IMR-90 (cell line): ENCODE measurements around the gene GAREM1. TPM values are rescaled to one million over a fixed set of nuclear protein-coding genes. Genes with fewer than 3 reads are reported as not detected.
A peak's percentile ranks its signal among the peaks of the same experiment; 100 is the strongest.

Source experiments
- ATAC-seq: fragments of 200-7000 bp; cut with Tn5 transposase; 2 replicates; pipeline ENCODE4 v1.9.1; 2020; ENCODE audit warnings: low read depth, mild to moderate bottlenecking, moderate library complexity
- BruUV-seq: library from RNA; stranded (reverse); fragments of 400-500 nt; replicated peaks from 2 replicates; lab custom pipeline; 2021; lab: Mats Ljungman, UMichigan
- CTCF ChIA-PET: fragments of 300-600 bp; formaldehyde crosslinking; extraction: SDS; loops from one replicate; lab custom pipeline; 2021; ENCODE audit warnings: antibody characterized with exemption; lab: Yijun Ruan, JAX
- POLR2A ChIA-PET: fragments of 300-600 bp; sonication (Branson Sonifier 250); formaldehyde crosslinking; loops from one replicate; lab custom pipeline; 2022; ENCODE audit warnings: antibody characterized with exemption; ENCODE audit not compliant: unreplicated experiment; lab: Charles Lee
- DNase-seq: peaks from one replicate; pipeline ENCODE4 v3.0.0; 2013
- H2AFZ ChIP-seq: replicated peaks from 2 replicates; pipeline ENCODE3; 2013; ENCODE audit warnings: low read length, mild to moderate bottlenecking; ENCODE audit not compliant: poor library complexity
- H2AK5ac ChIP-seq: 2 replicates; pipeline ENCODE4 v1.6.1; 2013; ENCODE audit warnings: low read depth, low read length, inconsistent platforms
- H2AK9ac ChIP-seq: replicated peaks from 2 replicates; pipeline ENCODE3; 2013; ENCODE audit warnings: mild to moderate bottlenecking, low read depth, low read length, moderate library complexity; ENCODE audit not compliant: poor library complexity
- H2BK120ac ChIP-seq: 2 replicates; pipeline ENCODE4 v1.6.1; 2013; ENCODE audit warnings: low read depth, low read length, inconsistent platforms
- H2BK15ac ChIP-seq: 3 replicates; pipeline ENCODE4 v1.6.1; 2013; ENCODE audit warnings: low read depth, low read length, inconsistent platforms
- H2BK20ac ChIP-seq: 2 replicates; pipeline ENCODE4 v1.6.1; 2013; ENCODE audit warnings: low read depth, mild to moderate bottlenecking, inconsistent platforms, low read length, moderate library complexity
- H2BK5ac ChIP-seq: 2 replicates; pipeline ENCODE4 v1.6.1; 2013; ENCODE audit warnings: mild to moderate bottlenecking, low read depth, low read length, inconsistent platforms; ENCODE audit not compliant: poor library complexity, severe bottlenecking
- H3K14ac ChIP-seq: replicated peaks from 2 replicates; pipeline ENCODE4 v1.6.1; 2013; ENCODE audit warnings: low read depth, low read length, inconsistent platforms
- H3K18ac ChIP-seq: 2 replicates; pipeline ENCODE4 v1.6.1; 2013; ENCODE audit warnings: low read depth, low read length, control low read depth
- H3K23ac ChIP-seq: 2 replicates; pipeline ENCODE4 v1.6.1; 2013; ENCODE audit warnings: low read depth, low read length, inconsistent platforms
- H3K27ac ChIP-seq: 2 replicates; pipeline ENCODE4 v1.5.1; 2013; ENCODE audit warnings: mild to moderate bottlenecking, control low read depth, low read length; ENCODE audit not compliant: insufficient read depth
- H3K27me3 ChIP-seq: 2 replicates; pipeline ENCODE4 v1.6.1; 2013; ENCODE audit warnings: low read length; ENCODE audit not compliant: control insufficient read depth, insufficient read depth
- H3K36me3 ChIP-seq: 2 replicates; pipeline ENCODE4 v1.6.1; 2013; ENCODE audit warnings: low read length, mixed read lengths; ENCODE audit not compliant: control insufficient read depth, insufficient read depth
- H3K4ac ChIP-seq: 2 replicates; pipeline ENCODE4 v1.6.1; 2013; ENCODE audit warnings: low read depth, low read length, inconsistent platforms
- H3K4me1 ChIP-seq: 2 replicates; pipeline ENCODE4 v1.6.1; 2013; ENCODE audit warnings: low read length, mixed read lengths; ENCODE audit not compliant: control insufficient read depth, insufficient read depth
- H3K4me2 ChIP-seq: 2 replicates; pipeline ENCODE4 v1.6.1; 2013; ENCODE audit warnings: low read depth, mild to moderate bottlenecking, control low read depth, low read length, moderate library complexity
- H3K4me3 ChIP-seq: 2 replicates; pipeline ENCODE4 v1.5.1; 2013; ENCODE audit warnings: low read depth, mild to moderate bottlenecking, control low read depth, low read length, moderate library complexity; ENCODE audit not compliant: insufficient read depth
- H3K56ac ChIP-seq: 2 replicates; pipeline ENCODE4 v1.6.1; 2013; ENCODE audit warnings: low read length, inconsistent platforms; ENCODE audit not compliant: insufficient read depth; ENCODE audit errors: extremely low read depth
- H3K79me1 ChIP-seq, 2 experiments: 2 replicates each; pipeline ENCODE4 v1.6.1; 2013; ENCODE audit warnings: low read length in 2 of 2, inconsistent platforms in 1 of 2, low read depth in 1 of 2
- H3K9ac ChIP-seq: 2 replicates; pipeline ENCODE4 v1.6.1; 2013; ENCODE audit warnings: low read depth, low read length, control low read depth
- H3K9me1 ChIP-seq: 2 replicates; pipeline ENCODE4 v1.6.1; 2013; ENCODE audit warnings: low read length, inconsistent platforms; ENCODE audit not compliant: insufficient read depth
- H3K9me3 ChIP-seq: 2 replicates; pipeline ENCODE4 v1.6.1; 2013; ENCODE audit warnings: low read length; ENCODE audit not compliant: control insufficient read depth, insufficient read depth
- H4K20me1 ChIP-seq: 2 replicates; pipeline ENCODE4 v1.6.1; 2013; ENCODE audit warnings: low read length, inconsistent platforms; ENCODE audit not compliant: insufficient read depth
- H4K5ac ChIP-seq: 2 replicates; pipeline ENCODE4 v1.6.1; 2013; ENCODE audit warnings: mild to moderate bottlenecking, low read depth, low read length, control low read depth
- H4K8ac ChIP-seq, 2 experiments: 2 replicates each; pipeline ENCODE4 v1.6.1; 2013; ENCODE audit warnings: low read depth in 2 of 2, low read length in 2 of 2, control low read depth in 1 of 2, inconsistent platforms in 1 of 2
- H4K91ac ChIP-seq: 2 replicates; pipeline ENCODE4 v1.6.1; 2013; ENCODE audit warnings: low read depth, low read length, inconsistent platforms; ENCODE audit not compliant: insufficient read depth
- BHLHE40 ChIP-seq: fragments of 150-350 bp; IDR thresholded peaks from 2 replicates; pipeline ENCODE4 v1.6.1; 2016; ENCODE audit warnings: mild to moderate bottlenecking, low read depth, low read length
- MXI1 ChIP-seq: IDR thresholded peaks from 2 replicates; pipeline ENCODE4 v1.6.1; 2012; ENCODE audit warnings: low read depth, mild to moderate bottlenecking, low read length, moderate library complexity, borderline replicate concordance
- RAD21 ChIP-seq: IDR thresholded peaks from 2 replicates; pipeline ENCODE4 v1.6.1; 2012; ENCODE audit warnings: low read length, improper control_type of control experiment
- RFX5 ChIP-seq: IDR thresholded peaks from 2 replicates; pipeline ENCODE4 v1.8.0; 2012; ENCODE audit warnings: low read depth, mild to moderate bottlenecking, low read length, moderate library complexity
- SMC3 ChIP-seq: fragments of 150-350 bp; IDR thresholded peaks from 2 replicates; pipeline ENCODE4 v1.6.1; 2016; ENCODE audit warnings: low read depth, mild to moderate bottlenecking, antibody characterized with exemption, low read length, moderate library complexity
- WGBS, 2 experiments: methylation state at CpG; one replicate each; pipeline versions ENCODE4 v1.1.5 to v1.1.7; 2013; ENCODE audit warnings: missing lambda C conversion rate in 2 of 2; ENCODE audit not compliant: insufficient read length in 1 of 2; ENCODE audit errors: extremely low coverage in 2 of 2; 5-methylcytosine and 5-hydroxymethylcytosine counted together
- dilution Hi-C: fragments of 300-500 bp; cut with HindIII; formaldehyde crosslinking; loops from one replicate; pipeline ENCODE4 v1.14.3; 2018; ENCODE audit warnings: low sequenced_read_pairs; ENCODE audit not compliant: unreplicated experiment
- in situ Hi-C: fragments of 300-500 bp; cut with MboI; formaldehyde crosslinking; loops from 3 replicates; pipeline ENCODE4 v1.14.3; 2019; ENCODE audit warnings: low sequenced_read_pairs, inconsistent platforms, mixed read lengths
- intact Hi-C: fragments of 100-400 bp; cut with micrococcal nuclease; formaldehyde crosslinking; loops from 2 replicates; pipeline ENCODE4 v1.10.0; 2022
- polyA plus RNA-seq, 3 experiments: library from polyadenylated mRNA; depleted of rRNA; stranded (reverse); fragments of >200 nt; gene quantifications; 2 replicates each; pipeline ENCODE4 v1.2.3, GENCODE V29; 2012; ENCODE audit warnings: low replicate concordance in 1 of 3
- total RNA-seq: library from RNA; depleted of rRNA; stranded (reverse); fragments of >200 nt; gene quantifications from 2 replicates; pipeline ENCODE4 v1.2.3, GENCODE V29; 2012
- TF ChIP-seq, protein P1 (sequence below): fragments of 150-350 bp; IDR thresholded peaks from 2 replicates; pipeline ENCODE4 v1.6.1; 2016; ENCODE audit warnings: low read depth, mild to moderate bottlenecking, low read length, moderate library complexity, borderline replicate concordance

The GAREM1 gene
- total and polyA plus RNA-seq, 2 of the 4 experiments (the other 2 are of a cell fraction), result 1.4 to 2.3 TPM

DNA sequence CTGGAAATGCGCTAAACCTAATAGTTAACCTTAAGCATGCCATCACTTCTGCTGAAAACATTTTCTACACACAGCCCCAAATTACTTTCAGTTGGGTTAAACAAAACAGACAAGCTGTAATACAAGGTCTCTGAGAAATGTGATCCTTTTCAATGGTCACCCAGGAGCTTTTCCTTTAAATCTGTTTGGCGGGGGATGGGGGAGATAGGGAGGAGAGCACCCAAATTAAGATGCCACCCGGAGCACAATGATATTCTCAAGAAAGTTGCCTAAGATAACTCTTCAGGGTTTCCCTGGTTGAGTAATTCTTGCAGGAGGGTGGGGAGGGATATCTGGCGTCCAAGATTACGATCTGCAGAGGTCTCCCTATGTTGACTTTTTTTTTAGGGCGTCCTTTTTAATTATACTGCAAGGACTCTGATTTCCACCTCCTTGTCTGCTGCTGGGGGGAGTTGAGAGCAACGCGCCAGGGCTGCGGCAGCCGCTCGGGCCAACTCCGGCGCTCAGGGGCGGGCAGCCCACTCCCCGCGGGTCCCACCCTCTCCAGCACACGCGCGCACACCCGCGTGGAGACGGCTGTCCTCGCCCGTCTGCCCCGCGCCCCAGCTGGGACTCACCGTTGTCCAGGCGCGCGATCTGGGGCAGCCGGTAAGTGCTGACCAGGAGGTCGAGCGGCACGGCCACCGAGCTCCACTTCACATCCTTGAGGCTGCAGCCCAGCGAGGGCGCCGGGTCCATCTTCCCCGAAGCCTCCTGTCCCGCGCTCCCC lies 807 bp downstream of the GAREM1 start:
- in situ Hi-C loops, result loop anchor here (5.0 kb wide), 1 partner anchor 193 kb away; no protein-coding TSS in a partner anchor
- peak overlapping the region; percentile 94 for H2AFZ ChIP-seq
- no peak overlapping the region for H3K14ac ChIP-seq
- H3K4me3 ChIP-seq, result peak overlapping the region; percentile 88
- H3K27me3 ChIP-seq, result peaks cover 3% of the 10 kb centered on the region
- H3K79me1 ChIP-seq, result peaks cover 0 to 5% of the 10 kb centered on the region in 2 experiments; a peak in 1 of 4 replicates
- 2% methylated on average over 12 of the region's 41 CpGs; no CpG with 5 or more reads in 1 of the 2 experiments for WGBS, 2 experiments
- H2AK9ac ChIP-seq, result peak overlapping the region; percentile 3
- TF ChIP-seq SMC3 (no peak), RAD21 (0 out of 2 replicates have a peak, but pooled peaks have one; percentile 0), BHLHE40 (no peak), RFX5 (no peak), MXI1 (peak; percentile 24; the same call in 1 of the 2 replicates)
- TF ChIP-seq, protein P1, sequence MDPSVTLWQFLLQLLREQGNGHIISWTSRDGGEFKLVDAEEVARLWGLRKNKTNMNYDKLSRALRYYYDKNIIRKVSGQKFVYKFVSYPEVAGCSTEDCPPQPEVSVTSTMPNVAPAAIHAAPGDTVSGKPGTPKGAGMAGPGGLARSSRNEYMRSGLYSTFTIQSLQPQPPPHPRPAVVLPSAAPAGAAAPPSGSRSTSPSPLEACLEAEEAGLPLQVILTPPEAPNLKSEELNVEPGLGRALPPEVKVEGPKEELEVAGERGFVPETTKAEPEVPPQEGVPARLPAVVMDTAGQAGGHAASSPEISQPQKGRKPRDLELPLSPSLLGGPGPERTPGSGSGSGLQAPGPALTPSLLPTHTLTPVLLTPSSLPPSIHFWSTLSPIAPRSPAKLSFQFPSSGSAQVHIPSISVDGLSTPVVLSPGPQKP, result no peak
- H3K27ac ChIP-seq, result peak overlapping the region; percentile 60
- H3K9ac ChIP-seq, result peak overlapping the region; percentile 67
- H4K91ac ChIP-seq, result no peak overlapping the region
- no peak overlapping the region for H2BK120ac ChIP-seq
- H3K9me1 ChIP-seq, result no peaks in the 10 kb centered on the region; the same call in 1 of the 2 replicates
- no peak overlapping the region for H3K18ac ChIP-seq
- ATAC-seq, result peak; percentile 16; the same call in 1 of the 2 replicates
- no peaks in the 10 kb centered on the region for H3K9me3 ChIP-seq
- no peak overlapping the region for H3K56ac ChIP-seq
- H2AK5ac ChIP-seq, result no peak overlapping the region
- DNase-seq, result peak; percentile 17
- peaks cover 1% of the 10 kb centered on the region for H3K4me1 ChIP-seq
- H3K4me2 ChIP-seq, result peak overlapping the region; percentile 95
- dilution Hi-C loops, result loop anchor here (25.0 kb wide), 1 partner anchor 183 kb away; no protein-coding TSS in a partner anchor
- H2BK20ac ChIP-seq, result no peak overlapping the region
- intact Hi-C loops, result loop anchor here (1.0 to 5.0 kb wide), 4 partner anchors 87 to 312 kb away; no protein-coding TSS in a partner anchor
- BruUV-seq, result no TSS peak
- CTCF ChIA-PET, result interaction anchor here (0.6 to 4.7 kb wide), 15 partner anchors 10 to 224 kb away, joined by 3 to 63 read pairs (median 6); no protein-coding TSS in a partner anchor
- H3K36me3 ChIP-seq, result no peaks in the 10 kb centered on the region
- no peak overlapping the region for H2BK15ac ChIP-seq
- no peak overlapping the region for H4K5ac ChIP-seq
- H4K20me1 ChIP-seq, result no peaks in the 10 kb centered on the region
- H3K23ac ChIP-seq, result no peak overlapping the region
- H2BK5ac ChIP-seq, result no peak overlapping the region
- no peak overlapping the region for H3K4ac ChIP-seq
- POLR2A ChIA-PET, result interaction anchor here (0.6 kb wide), 1 partner anchor 185 kb away, joined by 8 read pairs; no protein-coding TSS in a partner anchor
- H4K8ac ChIP-seq, result no peak overlapping the region
